HEK293 (cell line): ENCODE data around the gene DOCK3.

Experiments used
- CTCF ChIP-seq: fragments of 450-650 bp; formaldehyde crosslinking; IDR thresholded peaks from 2 replicates; pipeline ENCODE4 v1.5.1; 2016; ENCODE audit warnings: missing biosample characterization, missing genetic modification characterization
- ZBTB49 ChIP-seq: fragments of 450-650 bp; formaldehyde crosslinking; IDR thresholded peaks from 2 replicates; pipeline ENCODE4 v1.5.1; 2016; ENCODE audit warnings: missing biosample characterization, missing genetic modification characterization, low read depth
- ZNF274 ChIP-seq, 2 experiments: fragments of 200-500 bp in 1 of 2; fragments of 450-650 bp in 1 of 2; sonication (Bioruptor generic) in 1 of 2; formaldehyde crosslinking in 1 of 2; IDR thresholded peaks; 2 replicates each; pipeline versions ENCODE4 v1.5.1 to v1.6.1; 2014 to 2016; ENCODE audit warnings: borderline replicate concordance in 1 of 2, inconsistent platforms in 1 of 2, low read length in 1 of 2, missing biosample characterization in 1 of 2, missing genetic modification characterization in 1 of 2
- ZNF341 ChIP-seq: fragments of 450-650 bp; formaldehyde crosslinking; IDR thresholded peaks from 2 replicates; pipeline ENCODE4; 2016; ENCODE audit warnings: low read depth, missing biosample characterization, missing genetic modification characterization
- ZNF549 ChIP-seq: fragments of 450-650 bp; IDR thresholded peaks from 2 replicates; pipeline ENCODE4 v1.5.1; 2018; ENCODE audit warnings: missing biosample characterization, missing genetic modification characterization, mild to moderate bottlenecking, inconsistent platforms, moderate library complexity

DNA sequence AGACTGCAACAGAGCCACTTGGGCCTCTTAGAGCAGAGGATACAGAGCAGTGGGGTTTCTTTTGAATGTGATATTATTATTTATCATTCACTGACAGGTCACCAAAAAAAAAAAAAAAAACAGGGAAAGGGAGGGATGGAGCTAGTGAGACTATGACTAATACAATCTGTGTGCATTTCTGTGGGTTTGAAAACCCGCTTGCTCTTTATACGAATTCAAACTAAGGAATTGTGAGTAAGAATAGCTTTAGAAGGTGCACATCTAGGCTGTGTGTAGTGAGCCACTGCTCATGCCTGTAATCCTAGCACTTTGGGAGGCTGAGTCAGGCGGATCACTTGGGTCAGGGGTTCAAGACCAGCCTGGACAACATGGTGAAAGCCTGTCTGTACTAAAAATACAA is 523.8 kb downstream of the DOCK3 start:
- TF ChIP-seq ZNF274 (IDR thresholded peaks at IDR 0.05; ENCODE audit: low read length): no peak
- no peak for TF ChIP-seq ZNF274 (tag by site-specific recombination; IDR thresholded peaks at IDR 0.05; ENCODE audit: borderline replicate concordance)
- TF ChIP-seq ZNF341 (tag by site-specific recombination): no peak
- no peak for TF ChIP-seq CTCF
- TF ChIP-seq ZNF549 (tag by site-specific recombination): no peak
- TF ChIP-seq ZBTB49: no peak
